Muscle layer of colon (tissue), 2 donors: Measurements from ENCODE around the gene NR5A1.

Experiments
- H3K27ac ChIP-seq: one replicate; pipeline ENCODE4 v1.7.0; 2013; ENCODE audit warnings: low read depth, mild to moderate bottlenecking, low read length, moderate library complexity
- H3K27me3 ChIP-seq, 2 donors: one replicate each; pipeline ENCODE4 v1.7.0; 2013; ENCODE audit warnings: low read length in 2 of 2, mild to moderate bottlenecking in 2 of 2; ENCODE audit not compliant: insufficient read depth in 2 of 2, control insufficient read depth in 1 of 2
- H3K36me3 ChIP-seq: one replicate; pipeline ENCODE4 v1.7.0; 2013; ENCODE audit warnings: mild to moderate bottlenecking, low read length; ENCODE audit not compliant: insufficient read depth
- H3K4me1 ChIP-seq: one replicate; pipeline ENCODE4 v1.7.0; 2013; ENCODE audit warnings: mild to moderate bottlenecking, low read length; ENCODE audit not compliant: insufficient read depth
- H3K4me3 ChIP-seq, 2 donors: one replicate each; pipeline ENCODE4 v1.7.0; 2013; ENCODE audit warnings: low read length in 2 of 2, low read depth in 1 of 2, mild to moderate bottlenecking in 1 of 2, moderate library complexity in 1 of 2
- H3K9ac ChIP-seq: one replicate; pipeline ENCODE4 v1.7.0; 2013; ENCODE audit warnings: low read length
- H3K9me3 ChIP-seq: one replicate; pipeline ENCODE4 v1.7.0; 2013; ENCODE audit warnings: mild to moderate bottlenecking, low read length
- donor health status: abdominal sarcoma.
- donor health status: Adenocarcinoma of cecum.

Gene NR5A1

DNA sequence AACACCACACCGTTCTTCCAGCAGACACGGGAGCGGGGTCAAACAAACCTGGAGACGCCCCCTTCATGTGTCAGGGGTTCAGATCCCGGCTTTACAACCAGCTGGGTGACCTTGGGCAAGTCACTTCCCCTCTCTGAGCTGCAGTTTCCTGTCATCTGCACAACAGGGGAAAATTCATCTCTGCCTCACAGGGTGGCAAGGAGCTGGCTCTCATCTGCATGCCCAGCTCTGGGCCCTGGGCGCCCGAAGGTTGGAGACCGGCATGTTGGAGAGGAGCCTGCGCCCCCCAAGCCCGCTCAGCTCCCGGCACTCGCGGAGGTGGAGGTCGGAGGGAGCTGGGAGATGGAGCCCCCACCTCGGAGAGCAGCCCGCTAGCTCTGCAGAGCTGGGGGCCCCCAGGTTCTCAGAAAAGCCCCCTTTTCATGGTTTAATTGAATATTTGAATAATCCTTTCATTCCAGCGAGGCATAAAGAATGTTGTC, 20.4 kb downstream of the NR5A1 start:
- Histone ChIP-seq H3K36me3 (no peaks in the 10 kb centered on the region), H3K4me3 (no peak overlapping the region), H3K27ac (no peak overlapping the region), H3K4me1 (no peaks in the 10 kb centered on the region), H3K9me3 (no peaks in the 10 kb centered on the region), H3K9ac (no peak overlapping the region), H3K27me3 (peaks cover 0 to 14% of the 10 kb centered on the region in 2 donors)

- Histone ChIP-seq H3K4me1 (no peaks in the 10 kb centered on the region), H3K27me3 (peaks cover 0 to 14% of the 10 kb centered on the region in 2 donors), H3K27ac (no peak overlapping the region), H3K4me3 (no peak overlapping the region), H3K9me3 (no peaks in the 10 kb centered on the region), H3K9ac (no peak overlapping the region), H3K36me3 (no peaks in the 10 kb centered on the region)
These were observed 21.3 kb downstream of the NR5A1 start for GRCh38 chr9:124485936-124486335.

DNA sequence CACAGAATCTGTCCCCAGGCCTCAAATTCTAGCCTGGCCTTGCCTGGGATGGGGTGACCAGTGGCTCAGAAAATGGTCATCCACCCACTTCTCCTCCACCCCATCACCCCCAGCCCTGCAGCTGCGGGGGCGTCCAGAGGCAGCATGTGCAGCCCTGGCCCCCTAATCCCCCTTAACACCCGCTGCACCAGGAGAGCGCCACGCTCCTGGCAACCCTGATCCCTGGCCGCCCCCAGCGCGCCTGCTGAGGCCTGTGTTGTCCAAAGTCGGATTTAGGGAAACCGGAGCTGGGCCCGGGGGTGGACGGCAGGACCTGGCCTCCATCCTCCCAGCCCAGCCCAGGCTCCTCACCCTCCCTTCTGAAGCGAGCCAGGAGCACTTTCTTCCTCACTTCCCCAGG, 22.0 kb downstream of the NR5A1 start:
- Histone ChIP-seq H3K9me3 (no peaks in the 10 kb centered on the region), H3K27me3 (peaks cover under 1 to 19% of the 10 kb centered on the region in 2 donors), H3K4me1 (no peaks in the 10 kb centered on the region), H3K36me3 (no peaks in the 10 kb centered on the region), H3K4me3 (no peak overlapping the region), H3K9ac (no peak overlapping the region), H3K27ac (no peak overlapping the region)

DNA sequence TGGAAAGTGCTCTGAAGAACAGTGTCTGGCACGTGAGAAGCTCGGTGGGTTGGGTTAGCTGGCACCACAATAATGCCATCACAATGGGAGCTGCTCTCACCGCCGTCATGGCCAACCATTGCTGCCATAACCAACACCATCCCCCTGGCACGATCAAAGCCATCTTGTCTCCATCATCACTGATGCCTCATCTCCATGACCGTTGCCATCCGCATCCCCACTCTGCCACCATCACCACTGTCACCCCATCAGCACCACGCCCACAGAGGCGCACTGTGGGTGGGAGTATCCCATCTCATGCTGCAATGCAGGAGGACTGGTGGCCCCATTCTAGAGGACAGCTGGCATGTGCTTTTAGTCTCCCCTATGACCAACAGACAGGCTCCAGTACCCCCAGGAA, 23.7 kb downstream of the NR5A1 start:
- Histone ChIP-seq H3K9me3 (no peaks in the 10 kb centered on the region), H3K4me1 (no peaks in the 10 kb centered on the region), H3K27ac (no peak overlapping the region), H3K4me3 (no peak overlapping the region), H3K9ac (no peak overlapping the region), H3K36me3 (no peaks in the 10 kb centered on the region), H3K27me3 (peaks cover 4 to 31% of the 10 kb centered on the region in 2 donors)

DNA sequence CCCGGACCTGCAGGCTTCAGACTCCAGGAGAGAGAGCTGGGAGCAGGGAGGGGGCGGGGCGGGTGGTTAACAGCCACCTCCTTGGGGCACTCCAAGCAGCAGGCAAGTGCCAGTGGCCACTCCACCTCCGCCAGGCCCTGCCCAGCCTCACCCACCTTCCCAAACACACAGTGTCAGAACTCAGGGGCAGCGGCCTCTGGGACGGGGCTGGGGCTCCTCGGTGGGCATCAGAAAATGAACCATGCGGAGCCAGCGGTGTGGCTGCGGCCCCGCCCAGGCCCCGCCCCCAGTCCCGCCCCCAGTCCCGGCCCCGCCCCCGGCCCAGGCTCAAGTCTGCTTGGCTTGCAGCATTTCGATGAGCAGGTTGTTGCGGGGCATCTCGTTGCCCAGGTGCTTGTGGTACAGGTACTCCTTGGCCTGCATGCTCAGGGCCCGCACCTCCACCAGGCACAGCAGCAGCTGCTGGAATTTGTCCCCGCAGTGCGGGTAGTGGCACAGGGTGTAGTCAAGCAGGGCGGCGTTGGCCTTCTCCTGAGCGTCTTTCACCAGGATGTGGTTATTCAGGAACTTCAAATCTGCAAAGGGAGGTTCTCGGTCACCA, 24.7 kb downstream of the NR5A1 start:
- H3K27me3 ChIP-seq: peaks cover 4 to 39% of the 10 kb centered on the region in 2 donors
- H3K9ac ChIP-seq: no peak overlapping the region
- H3K4me1 ChIP-seq: no peaks in the 10 kb centered on the region
- no peaks in the 10 kb centered on the region for H3K9me3 ChIP-seq
- H3K36me3 ChIP-seq: no peaks in the 10 kb centered on the region
- H3K27ac ChIP-seq: no peak overlapping the region
- H3K4me3 ChIP-seq: no peak overlapping the region

DNA sequence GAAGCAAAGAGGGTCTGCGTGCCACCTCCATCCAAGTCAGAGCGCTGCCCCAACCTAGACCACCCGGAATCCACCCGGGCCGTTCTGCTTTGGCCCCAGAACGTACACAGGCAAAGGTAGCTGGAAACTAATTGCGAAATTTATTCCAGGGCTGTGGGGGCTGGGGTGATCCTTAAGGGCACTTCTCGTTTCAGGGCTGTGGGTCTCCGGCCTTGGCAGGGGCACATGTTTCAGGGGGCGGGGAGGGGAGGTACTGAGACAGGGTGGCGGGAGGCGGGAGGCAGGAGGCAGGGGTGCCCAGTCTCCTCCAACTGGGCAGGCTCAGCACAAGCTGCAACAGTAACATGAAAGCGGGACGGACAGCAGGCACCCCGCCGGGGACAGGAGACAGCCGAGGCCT, 26.1 kb downstream of the NR5A1 start:
- H3K9ac ChIP-seq: no peak overlapping the region
- H3K4me1 ChIP-seq: no peaks in the 10 kb centered on the region
- no peaks in the 10 kb centered on the region for H3K9me3 ChIP-seq
- H3K4me3 ChIP-seq: no peak overlapping the region
- peaks cover 9 to 41% of the 10 kb centered on the region in 2 donors for H3K27me3 ChIP-seq
- H3K27ac ChIP-seq: no peak overlapping the region
- no peaks in the 10 kb centered on the region for H3K36me3 ChIP-seq

GRCh38 chr9:124480621-124480981, 26.6 kb downstream of the NR5A1 start:
- Histone ChIP-seq H3K9ac (no peak overlapping the region), H3K27me3 (peaks cover 9 to 46% of the 10 kb centered on the region in 2 donors), H3K27ac (no peak overlapping the region), H3K36me3 (no peaks in the 10 kb centered on the region), H3K9me3 (no peaks in the 10 kb centered on the region), H3K4me3 (no peak overlapping the region), H3K4me1 (no peaks in the 10 kb centered on the region)

GRCh38 chr9:124479947-124480620, 27.1 kb downstream of the NR5A1 start:
- Histone ChIP-seq H3K9ac (no peak overlapping the region), H3K4me3 (no peak overlapping the region), H3K27ac (no peak overlapping the region), H3K4me1 (no peaks in the 10 kb centered on the region), H3K27me3 (peaks cover 9 to 51% of the 10 kb centered on the region in 2 donors), H3K9me3 (no peaks in the 10 kb centered on the region), H3K36me3 (no peaks in the 10 kb centered on the region)

DNA sequence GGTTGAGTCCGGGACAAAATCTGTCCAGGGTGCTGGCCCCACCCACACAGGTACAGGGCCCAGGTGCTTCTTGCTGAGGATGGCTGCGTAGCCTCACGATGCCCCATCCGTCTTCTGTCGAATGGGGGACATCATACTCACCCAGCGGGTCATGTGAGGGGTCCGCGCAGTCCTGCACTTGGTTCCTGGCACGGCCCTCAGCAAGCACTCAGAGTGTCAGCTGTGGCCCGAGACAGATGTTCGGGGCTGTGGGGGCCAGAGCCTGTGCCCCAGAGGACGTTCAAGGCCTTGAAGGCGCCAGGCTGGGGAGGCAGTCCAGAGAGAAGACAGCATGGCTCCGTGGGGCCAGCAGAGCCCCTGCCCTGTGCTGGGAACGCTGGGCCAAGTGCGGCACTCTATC, 27.8 kb downstream of the NR5A1 start:
- Histone ChIP-seq H3K9me3 (no peaks in the 10 kb centered on the region), H3K27me3 (peaks cover 9 to 53% of the 10 kb centered on the region in 2 donors), H3K9ac (no peak overlapping the region), H3K36me3 (no peaks in the 10 kb centered on the region), H3K4me3 (no peak overlapping the region), H3K4me1 (no peaks in the 10 kb centered on the region), H3K27ac (no peak overlapping the region)

GRCh38 chr9:124478354-124478753, 28.8 kb downstream of the NR5A1 start:
- Histone ChIP-seq H3K36me3 (no peaks in the 10 kb centered on the region), H3K27me3 (peaks cover 9 to 53% of the 10 kb centered on the region in 2 donors), H3K9me3 (no peaks in the 10 kb centered on the region), H3K4me3 (no peak overlapping the region), H3K4me1 (no peaks in the 10 kb centered on the region), H3K9ac (no peak overlapping the region), H3K27ac (no peak overlapping the region)

DNA sequence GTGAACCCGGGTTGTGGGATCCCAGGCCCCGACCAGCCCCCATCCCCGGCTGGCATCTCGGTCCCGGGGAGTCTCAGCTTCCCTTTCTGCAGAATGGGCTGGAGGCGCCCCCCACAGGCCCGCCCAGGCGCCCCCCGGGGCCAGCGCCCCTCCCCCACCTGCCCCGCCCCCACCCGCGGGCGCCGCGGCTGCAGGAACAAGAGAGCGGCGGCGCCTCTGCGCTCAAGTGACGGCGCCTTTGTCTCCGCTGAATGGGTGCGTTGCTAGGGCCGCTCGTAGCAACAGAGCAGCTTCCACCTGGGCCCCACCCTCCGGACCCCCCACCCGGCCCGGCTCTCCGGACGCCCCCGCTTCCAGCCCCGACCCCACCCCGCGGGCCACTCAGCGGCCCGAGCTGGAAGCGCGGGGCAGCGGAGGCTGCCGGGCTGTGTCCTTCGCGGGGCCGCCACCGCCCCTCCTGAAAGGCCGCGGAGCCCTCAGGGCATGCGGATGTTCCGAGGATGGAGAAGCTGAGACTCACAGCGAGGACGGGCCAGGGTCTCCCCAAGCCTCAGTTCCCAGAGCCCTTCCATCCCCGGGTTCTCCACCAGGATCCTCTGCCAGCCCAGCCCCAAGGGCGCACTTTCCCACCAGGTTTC, 29.4 kb downstream of the NR5A1 start:
- Histone ChIP-seq H3K27me3 (peaks cover 9 to 53% of the 10 kb centered on the region in 2 donors), H3K4me3 (no peak overlapping the region), H3K27ac (no peak overlapping the region), H3K9me3 (no peaks in the 10 kb centered on the region), H3K4me1 (no peaks in the 10 kb centered on the region), H3K9ac (no peak overlapping the region), H3K36me3 (no peaks in the 10 kb centered on the region)
